EL (cell line): ENCODE measurements around the gene ZSCAN16.

Experiments
- DNase-seq: peaks from one replicate; pipeline ENCODE4 v3.0.0-alpha.2; 2016

ZSCAN16 gene

GRCh38 chr6:28134716-28135115, 10.3 kb downstream of the ZSCAN16 start:
- DNase-seq = no peak

- DNase-seq = no peak
These were observed 11.0 kb downstream of the ZSCAN16 start for GRCh38 chr6:28135393-28135792.

- peak; percentile 97 for DNase-seq
These were observed 12.4 kb downstream of the ZSCAN16 start for GRCh38 chr6:28136585-28137504.

GRCh38 chr6:28137505-28137981, 13.1 kb downstream of the ZSCAN16 start:
- DNase-seq = peak; percentile 39

- DNase-seq = no peak
These were observed 15.6 kb downstream of the ZSCAN16 start for GRCh38 chr6:28139860-28140543.

GRCh38 chr6:28140616-28141015, 16.2 kb downstream of the ZSCAN16 start:
- DNase-seq = no peak

GRCh38 chr6:28141500-28142329, 17.3 kb downstream of the ZSCAN16 start, which contains the start of gene ZKSCAN8:
Gene ZKSCAN8 (plus strand): TSS chr6:28141883. CDS start chr6:28148408, 6,525 bp downstream.
- peak; percentile 90 for DNase-seq

- peak; percentile 21 for DNase-seq
These were observed 18.0 kb downstream of the ZSCAN16 start for GRCh38 chr6:28142446-28142845.

GRCh38 chr6:28145231-28145630, 20.8 kb downstream of the ZSCAN16 start:
- peak; percentile 24 for DNase-seq

- DNase-seq = no peak
These were observed 28.1 kb downstream of the ZSCAN16 start for GRCh38 chr6:28152531-28152930.

GRCh38 chr6:28153546-28153945, 29.1 kb downstream of the ZSCAN16 start:
- no peak for DNase-seq

GRCh38 chr6:28154357-28154756, 29.9 kb downstream of the ZSCAN16 start:
- DNase-seq = no peak

GRCh38 chr6:28158318-28158717, 33.9 kb downstream of the ZSCAN16 start:
- DNase-seq = no peak

- DNase-seq = no peak
These were observed 34.7 kb downstream of the ZSCAN16 start for GRCh38 chr6:28159029-28159607.

GRCh38 chr6:28160233-28160632, 35.8 kb downstream of the ZSCAN16 start:
- DNase-seq = peak; percentile 18

- peak; percentile 75 for DNase-seq
These were observed 37.1 kb downstream of the ZSCAN16 start for GRCh38 chr6:28161410-28162079.

- DNase-seq = no peak
These were observed 41.2 kb downstream of the ZSCAN16 start for GRCh38 chr6:28165563-28165962.

GRCh38 chr6:28167068-28167467, 42.7 kb downstream of the ZSCAN16 start:
- DNase-seq = peak; percentile 94

GRCh38 chr6:28167926-28168325, 43.5 kb downstream of the ZSCAN16 start:
- DNase-seq = no peak

- no peak for DNase-seq
These were observed 46.9 kb downstream of the ZSCAN16 start for GRCh38 chr6:28171271-28171670.

GRCh38 chr6:28172006-28172405, 47.6 kb downstream of the ZSCAN16 start:
- DNase-seq = no peak

GRCh38 chr6:28176373-28176772, 52.0 kb downstream of the ZSCAN16 start:
- DNase-seq = no peak
